Endodermal cell (in vitro differentiated cells): ENCODE results near the gene LRRC1. TPM values are rescaled to one million over a fixed set of nuclear protein-coding genes. Genes with fewer than 3 reads are reported as not detected.

Experiments
- DNase-seq: peaks from one replicate; pipeline ENCODE4 v3.0.0-alpha.2; 2017
- H3K27ac ChIP-seq: 2 replicates; pipeline ENCODE4 v1.5.1; 2013; ENCODE audit warnings: mild to moderate bottlenecking, low read depth, low read length, moderate library complexity
- H3K27me3 ChIP-seq: 2 replicates; pipeline ENCODE4 v1.6.1; 2013; ENCODE audit warnings: mild to moderate bottlenecking, low read length, moderate library complexity; ENCODE audit not compliant: insufficient read depth, control insufficient read depth, poor library complexity, severe bottlenecking
- H3K36me3 ChIP-seq: 2 replicates; pipeline ENCODE4 v1.7.0; 2013; ENCODE audit warnings: mild to moderate bottlenecking, low read length, moderate library complexity; ENCODE audit not compliant: control insufficient read depth, insufficient read depth
- H3K4me1 ChIP-seq: one replicate; pipeline ENCODE4 v1.7.0; 2013; ENCODE audit warnings: low read length; ENCODE audit not compliant: control insufficient read depth, insufficient read depth
- H3K4me3 ChIP-seq: 2 replicates; pipeline ENCODE4 v1.5.1; 2013; ENCODE audit warnings: mild to moderate bottlenecking, low read length, moderate library complexity
- H3K9ac ChIP-seq: 2 replicates; pipeline ENCODE4 v1.6.1; 2013; ENCODE audit warnings: mild to moderate bottlenecking, low read length, moderate library complexity; ENCODE audit not compliant: poor library complexity, severe bottlenecking; ENCODE audit errors: extremely low read depth
- H3K9me3 ChIP-seq: 2 replicates; pipeline ENCODE4 v1.6.1; 2013; ENCODE audit warnings: mild to moderate bottlenecking, low read length, moderate library complexity; ENCODE audit not compliant: control insufficient read depth
- H3K27ac Mint-ChIP-seq: 2 replicates; pipeline ENCODE4 v1.8.0; 2020; ENCODE audit warnings: mixed read lengths
- H3K27me3 Mint-ChIP-seq: 2 replicates; pipeline ENCODE4 v1.8.0; 2021; ENCODE audit warnings: mild to moderate bottlenecking, mixed read lengths; ENCODE audit not compliant: insufficient read depth
- H3K36me3 Mint-ChIP-seq: 2 replicates; pipeline ENCODE4 v1.8.0; 2020; ENCODE audit warnings: low read depth, mixed read lengths
- H3K4me1 Mint-ChIP-seq: 2 replicates; pipeline ENCODE4 v1.8.0; 2020; ENCODE audit warnings: mixed read lengths
- H3K4me3 Mint-ChIP-seq: 2 replicates; pipeline ENCODE4 v1.8.0; 2020; ENCODE audit warnings: mild to moderate bottlenecking, moderate library complexity, mixed read lengths
- H3K9me3 Mint-ChIP-seq: 2 replicates; pipeline ENCODE4 v1.8.0; 2020; ENCODE audit warnings: mild to moderate bottlenecking, mixed read lengths
- WGBS, 2 experiments: methylation state at CpG; one replicate each; pipeline versions ENCODE4 v1.1.5 to v1.1.7; 2013; ENCODE audit warnings: missing lambda C conversion rate in 2 of 2, mixed read lengths in 1 of 2; ENCODE audit not compliant: insufficient coverage in 1 of 2, insufficient read length in 1 of 2; 5-methylcytosine and 5-hydroxymethylcytosine counted together
- total RNA-seq, 2 donors: library from RNA; stranded (reverse); fragmentation: NEBNext Ultra II Directional in 1 of 2; extraction: Animal tissue kit (Norgen Biotek cat#: 25700) in 1 of 2; gene quantifications; 2 replicates in 1 of 2; 3 replicates in 1 of 2; pipeline ENCODE4 v1.2.1, GENCODE V29; 2021
- TF ChIP-seq, protein P1 (sequence below): fragments of 200-600 bp; sonication (generic); conservative IDR thresholded peaks from 2 replicates; pipeline ENCODE4 v1.5.0; 2021; ENCODE audit warnings: antibody characterized with exemption, mild to moderate bottlenecking

The LRRC1 gene
- total RNA-seq, 2 donors from 2014 or later, result 14.1 to 15.3 TPM

DNA sequence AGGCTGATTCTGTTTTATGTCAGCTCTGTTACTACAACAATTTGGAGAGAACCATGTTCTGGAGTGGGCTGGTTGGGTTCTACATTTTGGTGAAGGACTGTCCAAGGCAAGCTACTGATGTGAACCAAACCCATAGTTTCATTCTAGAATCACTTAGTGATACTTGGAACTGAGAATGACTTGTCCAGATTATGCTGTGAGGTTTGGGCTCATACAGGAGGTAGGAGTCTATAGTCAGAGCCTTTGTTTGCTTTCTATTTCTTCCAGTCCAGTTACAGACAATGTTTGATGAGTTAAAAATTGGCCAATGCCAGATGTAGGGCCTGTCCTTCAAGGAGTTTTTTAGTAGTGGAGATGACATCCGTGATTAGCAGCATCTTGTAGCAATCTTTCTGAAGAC lies 97.9 kb downstream of the LRRC1 start:
- no peaks in the 10 kb centered on the region for H3K27me3 Mint-ChIP-seq
- no peaks in the 10 kb centered on the region for H3K4me1 ChIP-seq
- no peaks in the 10 kb centered on the region for H3K36me3 Mint-ChIP-seq
- H3K4me3 ChIP-seq, result no peak overlapping the region
- H3K9me3 ChIP-seq, result no peaks in the 10 kb centered on the region
- H3K27me3 ChIP-seq, result no peaks in the 10 kb centered on the region
- H3K36me3 ChIP-seq, result no peaks in the 10 kb centered on the region
- no peaks in the 10 kb centered on the region for H3K9me3 Mint-ChIP-seq
- H3K4me1 Mint-ChIP-seq, result peaks cover 8% of the 10 kb centered on the region
- H3K27ac Mint-ChIP-seq, result no peak overlapping the region
- no peak overlapping the region for H3K9ac ChIP-seq
- TF ChIP-seq, protein P1, sequence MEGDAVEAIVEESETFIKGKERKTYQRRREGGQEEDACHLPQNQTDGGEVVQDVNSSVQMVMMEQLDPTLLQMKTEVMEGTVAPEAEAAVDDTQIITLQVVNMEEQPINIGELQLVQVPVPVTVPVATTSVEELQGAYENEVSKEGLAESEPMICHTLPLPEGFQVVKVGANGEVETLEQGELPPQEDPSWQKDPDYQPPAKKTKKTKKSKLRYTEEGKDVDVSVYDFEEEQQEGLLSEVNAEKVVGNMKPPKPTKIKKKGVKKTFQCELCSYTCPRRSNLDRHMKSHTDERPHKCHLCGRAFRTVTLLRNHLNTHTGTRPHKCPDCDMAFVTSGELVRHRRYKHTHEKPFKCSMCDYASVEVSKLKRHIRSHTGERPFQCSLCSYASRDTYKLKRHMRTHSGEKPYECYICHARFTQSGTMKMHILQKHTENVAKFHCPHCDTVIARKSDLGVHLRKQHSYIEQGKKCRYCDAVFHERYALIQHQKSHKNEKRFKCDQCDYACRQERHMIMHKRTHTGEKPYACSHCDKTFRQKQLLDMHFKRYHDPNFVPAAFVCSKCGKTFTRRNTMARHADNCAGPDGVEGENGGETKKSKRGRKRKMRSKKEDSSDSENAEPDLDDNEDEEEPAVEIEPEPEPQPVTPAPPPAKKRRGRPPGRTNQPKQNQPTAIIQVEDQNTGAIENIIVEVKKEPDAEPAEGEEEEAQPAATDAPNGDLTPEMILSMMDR, result no peak
- H3K27ac ChIP-seq, result no peak overlapping the region
- no peak overlapping the region for H3K4me3 Mint-ChIP-seq
- WGBS, 2 experiments, result 89% methylated on average over 1 of the region's 1 CpG; no CpG with 5 or more reads in 1 of the 2 experiments
- no peak for DNase-seq

DNA sequence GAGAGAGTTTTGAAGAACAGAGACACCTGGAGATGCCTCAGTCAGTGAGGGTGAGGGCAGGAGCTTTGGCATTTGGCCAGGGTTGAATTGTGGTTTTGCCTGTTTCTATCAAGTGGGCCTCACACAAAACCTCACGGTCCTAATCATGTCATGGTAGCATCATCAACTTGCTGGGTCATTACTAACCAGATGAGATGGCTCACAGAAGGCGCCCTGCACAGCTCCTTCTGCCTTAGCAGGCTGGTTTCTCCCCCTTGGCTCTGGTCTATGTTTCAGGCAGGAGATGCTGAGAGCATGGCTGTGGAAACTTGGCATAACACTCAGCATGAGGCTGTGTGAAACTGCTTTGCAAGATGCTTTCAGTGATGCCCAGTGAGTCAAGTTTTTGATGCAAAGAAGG lies 99.3 kb downstream of the LRRC1 start:
- no peak for DNase-seq
- Histone ChIP-seq H3K9ac (no peak overlapping the region), H3K4me3 (no peak overlapping the region), H3K27me3 (no peaks in the 10 kb centered on the region), H3K9me3 (no peaks in the 10 kb centered on the region), H3K27ac (no peak overlapping the region), H3K36me3 (no peaks in the 10 kb centered on the region), H3K4me1 (no peaks in the 10 kb centered on the region)
- no peak overlapping the region for H3K4me3 Mint-ChIP-seq
- TF ChIP-seq, protein P1, result no peak
- no peaks in the 10 kb centered on the region for H3K36me3 Mint-ChIP-seq
- H3K27me3 Mint-ChIP-seq, result no peaks in the 10 kb centered on the region
- H3K27ac Mint-ChIP-seq, result no peak overlapping the region
- H3K9me3 Mint-ChIP-seq, result no peaks in the 10 kb centered on the region
- peaks cover 9% of the 10 kb centered on the region for H3K4me1 Mint-ChIP-seq
- WGBS, 2 experiments, result 90% methylated on average over 2 of the region's 2 CpGs; no CpG with 5 or more reads in 1 of the 2 experiments

DNA sequence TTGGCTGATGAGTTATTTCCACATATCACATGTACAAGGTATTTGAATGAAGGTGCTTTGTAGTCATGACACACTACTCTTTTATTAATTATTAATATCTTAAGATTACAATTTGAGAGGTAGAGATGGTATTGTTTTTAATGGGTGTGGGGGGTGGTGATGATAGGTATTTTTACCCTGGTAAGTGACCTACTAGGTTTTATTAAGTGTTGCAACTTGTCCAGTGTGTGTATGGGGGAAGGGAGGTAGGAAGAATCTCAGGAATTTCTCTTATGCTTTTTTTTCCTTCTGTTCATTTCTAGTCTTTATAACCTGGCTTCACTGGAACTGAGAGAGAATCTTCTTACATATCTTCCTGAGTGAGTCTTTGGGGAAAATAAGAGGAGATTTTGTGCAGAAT lies 101.4 kb downstream of the LRRC1 start:
- H3K9ac ChIP-seq, result no peak overlapping the region
- no peaks in the 10 kb centered on the region for H3K4me1 ChIP-seq
- H3K27ac ChIP-seq, result no peak overlapping the region
- TF ChIP-seq, protein P1, result no peak
- Mint-ChIP-seq H3K27me3 (no peaks in the 10 kb centered on the region), H3K9me3 (no peaks in the 10 kb centered on the region), H3K27ac (no peak overlapping the region), H3K36me3 (peaks cover 14% of the 10 kb centered on the region), H3K4me1 (peaks cover 13% of the 10 kb centered on the region), H3K4me3 (no peak overlapping the region)
- no peaks in the 10 kb centered on the region for H3K9me3 ChIP-seq
- no peak overlapping the region for H3K4me3 ChIP-seq
- no peaks in the 10 kb centered on the region for H3K27me3 ChIP-seq
- DNase-seq, result no peak
- peaks cover 9% of the 10 kb centered on the region for H3K36me3 ChIP-seq
